CD4-positive, alpha-beta T cell treated with Interleukin-2 at 100 ng/mL for 4 hours (primary cell): Measurements from ENCODE around the gene PUDP.
"Not testable (repeated sequence)": the region's sequence is repeated elsewhere in the genome, so short reads cannot be mapped to it uniquely, and the experiment has no call there.

ENCODE experiments used
- DNase-seq: peaks from one replicate; pipeline ENCODE4 v3.0.0-alpha.2; 2020; ENCODE audit warnings: low spot score

Gene PUDP

GRCh38 chrX:7147978-7148854 lies at the start of gene PUDP:
PUDP (minus strand) TSS chrX:7148153; CDS start chrX:7148113, 40 bp downstream.
- DNase-seq = peak; percentile 82

DNA sequence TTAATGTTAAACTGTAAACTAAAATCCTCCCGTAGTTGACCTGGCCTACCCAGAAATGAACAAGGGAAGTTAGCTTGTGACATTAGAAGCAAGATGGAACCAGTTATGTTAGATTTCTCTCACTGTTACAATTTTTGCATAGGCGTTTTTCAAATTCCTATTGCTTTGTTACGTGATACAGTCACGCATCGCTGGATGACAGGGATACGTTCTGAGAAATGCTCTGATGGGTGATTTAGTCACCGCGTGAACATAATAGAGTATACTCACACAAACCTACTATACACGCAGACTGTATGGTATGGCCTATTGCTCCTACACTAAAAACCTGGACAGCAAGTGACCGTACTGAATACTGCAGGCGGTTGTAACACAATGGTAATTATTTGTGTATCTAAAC lies 46.7 kb upstream of the PUDP start:
- no peak for DNase-seq

DNA sequence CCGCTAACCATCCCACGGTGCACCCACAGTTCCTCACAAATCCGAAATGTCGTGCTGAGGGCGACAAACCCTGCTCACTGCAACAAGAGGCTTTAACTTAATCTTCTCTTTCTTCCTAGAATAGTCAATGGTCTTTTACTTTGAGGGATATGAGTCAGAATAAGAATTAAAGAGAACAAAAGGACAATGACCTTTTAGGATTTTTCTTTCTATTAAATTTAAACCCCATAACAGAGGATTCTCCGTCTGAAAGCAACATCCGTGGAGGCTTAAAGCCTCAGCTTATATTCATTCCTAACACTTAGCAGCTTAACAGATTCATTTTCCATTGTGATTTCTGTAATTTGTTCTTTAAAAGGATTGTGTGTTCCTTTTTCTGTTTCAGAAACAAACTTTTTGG lies 44.9 kb upstream of the PUDP start:
- no peak for DNase-seq

DNA sequence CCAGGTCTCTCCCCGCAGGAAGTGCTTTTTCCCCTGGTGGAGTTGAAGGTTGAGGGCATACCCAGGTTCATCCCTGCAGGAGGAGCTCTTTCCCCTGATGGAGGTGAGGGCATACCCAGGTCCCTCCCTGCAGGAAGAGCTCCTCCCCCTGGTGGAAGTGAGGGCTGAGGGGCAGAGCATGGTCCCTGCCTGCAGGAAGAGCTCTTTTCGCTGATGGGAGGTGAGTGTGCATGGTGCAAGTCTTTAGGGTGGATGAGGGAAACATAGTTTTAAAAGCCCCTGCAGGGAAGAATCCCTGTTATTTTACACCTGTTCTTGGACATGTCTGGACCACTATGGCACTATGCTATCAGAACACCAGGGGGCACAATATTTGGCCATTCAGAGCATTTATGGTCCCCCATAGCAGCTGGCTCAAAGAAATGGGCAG lies 43.7 kb upstream of the PUDP start:
- DNase-seq = no peak

- DNase-seq = no peak
Measured at GRCh38 chrX:7190157-7190556, 42.2 kb upstream of the PUDP start.

- DNase-seq = no peak
Measured at GRCh38 chrX:7188672-7189071, 40.7 kb upstream of the PUDP start.

GRCh38 chrX:7184816-7185215 lies 36.9 kb upstream of the PUDP start:
- no peak for DNase-seq

DNA sequence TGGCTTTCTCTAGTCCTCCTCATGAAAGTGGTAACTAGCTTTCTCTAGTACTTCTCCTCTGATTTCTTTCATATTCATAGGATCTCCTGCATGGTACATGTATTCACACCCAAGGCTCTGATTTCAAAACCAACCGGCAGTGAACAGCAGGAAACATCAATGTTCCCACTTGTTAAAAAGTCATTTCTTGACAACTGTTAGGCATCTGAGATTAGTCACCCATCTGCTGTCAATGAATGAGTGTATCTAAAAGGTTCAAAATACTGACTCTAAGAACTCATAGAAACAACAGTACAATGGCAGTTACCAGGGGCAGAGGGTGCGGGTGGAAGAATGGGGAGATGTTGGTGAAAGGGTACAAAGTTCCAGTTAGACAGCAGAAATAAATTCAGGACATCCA lies 31.5 kb upstream of the PUDP start:
- no peak for DNase-seq

DNA sequence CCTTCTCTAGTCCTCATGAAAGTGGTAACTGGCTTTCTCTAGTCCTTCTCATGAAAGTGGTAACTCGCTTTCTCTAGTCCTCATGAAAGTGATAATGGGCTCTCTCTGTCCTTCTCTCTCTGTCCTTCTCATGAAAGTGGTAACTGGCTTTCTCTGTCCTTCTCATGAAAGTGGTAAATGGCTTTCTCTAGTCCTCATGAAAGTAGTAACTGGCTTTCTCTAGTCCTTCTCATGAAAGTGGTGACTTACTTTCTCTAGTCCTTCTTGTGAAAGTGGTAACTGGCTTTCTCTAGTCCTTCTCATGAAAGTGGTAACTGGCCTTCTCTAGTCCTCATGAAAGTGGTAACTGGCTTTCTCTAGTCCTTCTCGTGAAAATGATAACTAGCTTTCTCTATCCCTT lies 30.9 kb upstream of the PUDP start:
- not testable (repeated sequence) for DNase-seq

DNA sequence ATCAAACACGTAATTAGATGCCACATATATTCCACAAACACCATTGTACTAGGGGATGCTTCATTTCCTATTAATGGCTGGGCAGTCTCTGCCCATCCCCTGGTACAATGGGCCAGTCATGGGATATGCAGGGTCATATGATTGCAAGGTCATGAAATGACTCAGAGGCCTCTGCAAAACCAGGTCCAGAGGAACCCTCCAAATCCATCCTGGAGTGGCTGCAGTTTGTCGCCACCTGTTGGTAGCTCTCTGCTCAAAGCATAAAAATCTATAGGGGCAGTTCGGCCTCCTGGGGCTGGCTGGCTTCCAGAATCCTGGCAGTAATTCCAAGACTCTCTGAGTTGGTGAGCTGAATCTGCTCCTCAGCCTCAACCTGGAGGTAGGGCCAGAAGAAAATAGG lies 22.9 kb upstream of the PUDP start:
- peak; percentile 28 for DNase-seq

DNA sequence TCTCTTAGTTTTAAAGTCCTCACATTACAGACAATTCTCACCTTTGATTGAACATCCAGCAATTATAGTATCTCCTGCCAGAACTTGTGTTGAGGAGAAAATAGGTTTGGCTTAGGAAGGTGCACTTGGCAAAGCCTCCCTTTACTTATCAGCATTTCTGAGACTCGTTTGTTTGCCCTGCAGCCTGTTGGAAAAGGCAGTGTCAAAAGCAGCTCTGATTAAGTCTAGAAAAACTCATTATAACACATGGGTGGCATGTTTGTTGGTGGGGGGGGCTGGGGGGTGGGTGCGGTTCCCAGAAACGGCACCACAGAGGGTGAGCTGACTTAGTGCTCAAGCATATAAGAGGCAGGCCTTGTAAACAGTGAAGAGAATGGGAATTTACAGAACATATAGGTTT lies 21.7 kb upstream of the PUDP start:
- no peak for DNase-seq

- DNase-seq = no peak
Measured at GRCh38 chrX:7168371-7168770, 20.4 kb upstream of the PUDP start.

GRCh38 chrX:7164174-7164573 lies 16.2 kb upstream of the PUDP start:
- no peak for DNase-seq

DNA sequence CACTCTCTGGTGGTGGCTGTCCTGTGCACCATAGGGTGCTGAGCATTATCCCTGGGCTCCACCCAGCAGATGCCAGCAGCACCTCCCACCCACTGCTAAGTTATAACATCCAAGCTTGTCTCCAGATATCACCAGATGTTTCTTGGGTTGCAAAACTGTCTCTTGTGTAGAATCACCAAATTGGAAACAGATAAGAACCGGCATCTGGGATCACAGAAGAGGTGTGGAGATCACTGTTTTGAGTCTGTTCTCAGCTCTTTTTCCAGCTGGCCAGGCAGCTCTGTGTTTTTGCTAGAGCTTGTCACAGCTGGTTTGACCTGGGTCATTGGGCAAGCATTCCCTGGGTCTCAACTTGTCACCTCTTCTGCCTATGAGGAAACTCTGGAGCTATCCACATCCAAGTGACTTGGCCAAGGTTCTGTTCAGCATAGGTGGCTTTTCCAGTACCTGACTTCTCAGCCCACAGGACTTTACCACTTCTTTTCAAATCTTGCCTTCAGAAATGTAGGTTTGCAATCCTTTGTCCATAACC lies 15.3 kb upstream of the PUDP start:
- DNase-seq = no peak

GRCh38 chrX:7159149-7159861 lies 11.4 kb upstream of the PUDP start:
- no peak for DNase-seq

DNA sequence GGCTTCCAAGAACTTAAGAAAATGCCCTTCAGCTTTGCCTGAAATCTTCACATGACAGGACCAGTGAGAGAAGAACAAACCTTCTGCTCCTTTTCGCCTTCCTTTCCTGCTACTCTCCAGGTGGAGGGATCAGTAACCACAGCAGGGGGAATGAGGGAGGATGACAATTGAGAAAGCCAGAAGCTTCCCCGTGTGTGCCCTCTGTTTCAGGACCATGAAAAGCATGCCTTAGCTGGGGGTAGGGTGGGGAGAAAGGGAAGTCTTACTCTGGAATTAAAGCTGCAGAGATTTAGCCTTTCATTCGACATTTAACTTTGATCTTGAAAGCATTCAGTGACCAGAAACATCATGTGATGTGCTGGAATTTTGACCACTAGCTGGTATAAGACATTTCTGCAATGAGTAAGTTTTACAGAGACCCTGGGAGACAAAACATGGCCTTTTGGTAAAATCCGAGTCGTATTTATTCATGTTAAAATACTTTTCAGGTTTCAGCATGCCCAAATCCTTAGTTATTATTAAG lies 10.6 kb upstream of the PUDP start:
- DNase-seq = no peak

DNA sequence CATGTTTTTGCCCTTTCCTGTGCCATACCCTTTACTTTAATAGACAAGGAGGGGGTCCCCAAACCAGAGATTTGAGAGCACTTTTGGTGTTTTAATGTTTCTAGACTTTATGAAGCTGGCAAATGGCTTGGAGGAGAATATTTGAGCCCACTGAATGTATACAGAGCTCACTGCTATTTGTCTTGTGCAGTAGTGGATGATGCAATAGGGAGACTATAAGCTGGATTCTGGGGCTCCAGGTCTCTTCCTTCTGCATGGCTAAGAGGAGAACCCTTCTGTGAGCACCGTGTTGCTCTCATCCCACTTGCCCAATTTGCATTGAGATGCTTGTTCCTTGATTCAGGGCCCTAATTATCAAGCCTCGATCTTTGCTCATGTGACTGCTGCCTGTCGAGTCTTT lies 8.9 kb upstream of the PUDP start:
- no peak for DNase-seq

DNA sequence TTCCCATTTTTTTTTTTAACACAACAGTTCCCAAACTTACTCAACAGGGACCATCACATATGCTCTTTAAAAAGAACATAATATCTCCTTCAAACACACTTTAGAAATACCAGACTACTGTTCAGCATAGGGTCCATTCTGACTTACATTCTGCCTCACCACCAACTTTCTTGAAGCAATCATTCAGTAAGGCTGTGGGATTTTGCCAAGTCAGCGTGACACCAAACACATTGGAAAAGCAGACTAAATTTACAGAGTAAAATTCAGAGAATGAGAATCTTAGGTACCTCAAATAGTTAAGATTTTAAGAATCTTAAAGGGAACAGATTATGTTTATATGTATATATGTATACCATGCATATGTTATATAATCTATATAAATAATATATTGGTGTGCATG lies 7.2 kb upstream of the PUDP start:
- no peak for DNase-seq

DNA sequence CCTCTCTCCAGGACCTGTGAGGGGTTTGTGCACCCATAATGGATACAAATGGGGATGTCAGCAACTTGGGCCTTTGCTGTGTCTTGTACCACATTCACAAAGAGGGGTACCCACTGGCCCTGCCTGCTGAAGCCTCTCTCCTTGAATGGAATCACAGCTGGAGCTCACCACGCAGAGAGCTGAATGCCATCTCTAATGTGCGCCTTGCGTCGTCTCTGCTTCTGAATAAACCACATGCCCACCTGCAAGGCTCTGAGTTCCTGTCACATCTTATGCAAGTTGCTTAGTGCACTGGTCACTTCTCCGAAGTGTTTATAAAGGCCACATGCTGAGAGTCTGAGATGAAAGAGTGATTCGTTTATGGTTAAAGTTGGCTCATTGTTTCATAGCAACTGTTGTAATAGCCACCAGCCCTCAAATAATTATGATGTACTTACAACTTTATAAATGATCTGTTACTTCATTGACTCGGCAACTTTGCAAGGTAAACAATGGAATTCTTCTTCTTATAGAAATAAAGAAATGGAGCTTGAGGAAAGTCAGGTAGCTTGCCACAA lies 6.2 kb upstream of the PUDP start:
- DNase-seq = no peak

GRCh38 chrX:7153231-7153630 lies 5.3 kb upstream of the PUDP start:
- no peak for DNase-seq

GRCh38 chrX:7149411-7149810 lies 1.5 kb upstream of the PUDP start:
- no peak for DNase-seq

DNA sequence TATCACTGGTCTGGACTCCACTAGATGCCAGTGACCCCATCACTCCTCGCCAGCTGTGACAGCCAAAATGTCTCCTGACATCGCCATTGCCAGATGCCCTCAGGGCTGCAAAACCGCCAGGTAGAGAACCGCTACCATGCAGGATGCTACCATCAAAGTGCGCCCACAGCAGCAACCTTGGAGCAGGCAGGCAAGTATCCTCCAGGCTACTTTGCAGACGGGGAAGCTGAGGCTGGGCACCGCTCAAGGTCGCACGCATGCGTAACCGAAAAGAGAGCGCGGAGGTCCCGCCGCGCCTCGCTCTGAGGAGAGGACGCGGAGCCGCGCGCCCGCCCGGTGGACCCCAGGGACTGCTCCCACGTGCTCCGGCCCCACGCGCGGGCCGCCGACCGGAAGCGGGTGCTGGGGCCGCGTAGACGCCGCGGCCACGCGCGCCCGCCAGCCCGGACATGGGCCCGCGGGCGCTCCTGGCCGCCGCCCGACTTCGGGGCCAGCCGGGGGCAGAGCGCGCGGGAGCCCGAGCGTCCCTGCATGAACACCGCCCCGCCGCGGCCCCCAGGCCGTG lies 458 bp downstream of the PUDP start, which contains the start of gene STS:
TSS of gene STS (plus strand) at position 300 of the 565 bp plus-strand sequence. CDS start 105,488 bp downstream, outside the sequence.
- peak; percentile 18 for DNase-seq
